K562 (cell line): ENCODE measurements around the gene NDUFA5. TPM values are rescaled to one million over a fixed set of nuclear protein-coding genes. Genes with fewer than 3 reads are reported as not detected.

Source experiments
- CSDE1 ChIP-seq, 2 experiments: fragments of 450-650 bp; IDR thresholded peaks; 2 replicates each; pipeline ENCODE4 v1.6.1; 2016; ENCODE audit warnings: mild to moderate bottlenecking in 1 of 2
- ELF2 ChIP-seq: fragments of 250-450 bp; sonication (Bioruptor Pico); IDR thresholded peaks from 2 replicates; pipeline ENCODE4 v1.5.0; 2021; ENCODE audit warnings: mild to moderate bottlenecking
- ESRRB ChIP-seq: fragments of 250-450 bp; sonication (Bioruptor Pico); IDR thresholded peaks from 2 replicates; pipeline ENCODE4 v1.5.0; 2020; ENCODE audit warnings: mild to moderate bottlenecking, moderate library complexity, borderline replicate concordance
- KLF13 ChIP-seq: fragments of 450-650 bp; IDR thresholded peaks from 2 replicates; pipeline ENCODE4 v1.6.1; 2016; ENCODE audit warnings: missing genetic modification characterization, low read depth, mild to moderate bottlenecking, missing compliant biosample characterization, moderate library complexity, borderline replicate concordance
- MAFF ChIP-seq: IDR thresholded peaks from 2 replicates; pipeline ENCODE4 v1.6.1; 2012; ENCODE audit warnings: low read length, improper control_type of control experiment
- MCM2 ChIP-seq: fragments of 450-650 bp; IDR thresholded peaks from 2 replicates; pipeline ENCODE4 v1.6.1; 2017; ENCODE audit warnings: low read depth, mild to moderate bottlenecking
- MEF2D ChIP-seq: conservative IDR thresholded peaks from 2 replicates; pipeline ENCODE4 v1.6.1; 2016; ENCODE audit warnings: low read depth, missing genetic modification characterization, missing compliant biosample characterization
- MTA2 ChIP-seq: fragments of 450-650 bp; IDR thresholded peaks from 2 replicates; pipeline ENCODE4 v1.6.1; 2016; ENCODE audit warnings: low read depth
- NR2C1 ChIP-seq, 2 experiments: fragments of 450-650 bp; IDR thresholded peaks; 2 replicates each; pipeline ENCODE4 v1.6.1; 2017; ENCODE audit warnings: mild to moderate bottlenecking in 2 of 2, antibody characterized with exemption in 1 of 2, inconsistent platforms in 1 of 2, missing compliant biosample characterization in 1 of 2, missing genetic modification characterization in 1 of 2
- NRF1 ChIP-seq, 2 experiments: fragments of 450-650 bp; IDR thresholded peaks in 1 of 2; conservative IDR thresholded peaks in 1 of 2; 2 replicates each; pipeline ENCODE4 v1.6.1; 2014; ENCODE audit warnings: mild to moderate bottlenecking in 2 of 2
- RBM14 ChIP-seq: fragments of 200-400 bp; formaldehyde crosslinking; IDR thresholded peaks from 2 replicates; pipeline ENCODE4 v1.6.1; 2018; ENCODE audit warnings: low read depth, mild to moderate bottlenecking, low read length, moderate library complexity, borderline replicate concordance; ENCODE audit not compliant: insufficient read depth
- RBM25 ChIP-seq: fragments of 200-400 bp; formaldehyde crosslinking; IDR thresholded peaks from 2 replicates; pipeline ENCODE4 v1.6.1; 2018; ENCODE audit warnings: low read length, low read depth, moderate library complexity; ENCODE audit not compliant: severe bottlenecking
- RBM34 ChIP-seq: fragments of 200-400 bp; formaldehyde crosslinking; IDR thresholded peaks from 2 replicates; pipeline ENCODE4 v1.6.1; 2018; ENCODE audit warnings: low read length, borderline replicate concordance; ENCODE audit not compliant: insufficient read depth
- SAFB ChIP-seq: fragments of 200-400 bp; formaldehyde crosslinking; IDR thresholded peaks from 2 replicates; pipeline ENCODE4 v1.6.1; 2017; ENCODE audit warnings: low read depth, low read length, borderline replicate concordance
- SMARCA5 ChIP-seq: fragments of 450-650 bp; IDR thresholded peaks from 2 replicates; pipeline ENCODE4 v1.6.1; 2016
- TAF9B ChIP-seq: fragments of 450-650 bp; IDR thresholded peaks from 2 replicates; pipeline ENCODE4 v1.6.1; 2018; ENCODE audit warnings: mild to moderate bottlenecking; ENCODE audit not compliant: partially characterized antibody
- ZNF134 ChIP-seq: fragments of 250-450 bp; sonication (Bioruptor Pico); conservative IDR thresholded peaks from 2 replicates; pipeline ENCODE4 v1.4.0; 2020
- ZNF324 ChIP-seq: fragments of 250-450 bp; sonication (Bioruptor Pico); IDR thresholded peaks from 2 replicates; pipeline ENCODE4 v1.4.0; 2020; ENCODE audit warnings: mild to moderate bottlenecking
- polyA plus RNA-seq, 8 experiments: library from polyadenylated mRNA; depleted of rRNA in 4 of 8; stranded (reverse) in 5 of 8; unstranded in 3 of 8; fragments of >200 nt; fragmentation: Nextera tagmentation in 2 of 8; fragmentation: Illumina TruSeq in 1 of 8; extraction: Ambion mirVana in 2 of 8; extraction: Trizol in 1 of 8; gene quantifications; 2 replicates each; pipeline versions ENCODE4 v1.2.1 to v1.2.3, GENCODE V29; 2011 to 2014; ENCODE audit warnings: inconsistent platforms in 1 of 8, missing spikeins in 1 of 8
- total RNA-seq, 7 experiments: library from RNA; depleted of rRNA in 6 of 7; stranded (reverse); fragments of >200 nt in 6 of 7; fragmentation: Illumina TruSeq in 2 of 7; extraction: Trizol in 2 of 7; gene quantifications; 2 replicates each; pipeline versions ENCODE4 v1.2.1 to v1.2.3, GENCODE V29; 2011 to 2021; ENCODE audit warnings: low replicate concordance in 1 of 7
- TF ChIP-seq, protein P1 (sequence below): fragments of 450-650 bp; IDR thresholded peaks from 2 replicates; pipeline ENCODE4 v1.6.1; 2016; ENCODE audit warnings: antibody characterized with exemption
- TF ChIP-seq, protein P2 (sequence below): fragments of 200-800 bp; sonication (Bioruptor generic); IDR thresholded peaks from 2 replicates; pipeline ENCODE4 v1.6.1; 2017; ENCODE audit warnings: missing genetic modification characterization, missing compliant biosample characterization
- TF ChIP-seq, protein P3 (sequence below): fragments of 450-650 bp; formaldehyde crosslinking; IDR thresholded peaks from 2 replicates; pipeline ENCODE4 v1.4.0; 2022; ENCODE audit warnings: missing genetic modification characterization
- TF ChIP-seq, protein P4 (sequence below): fragments of 450-650 bp; IDR thresholded peaks from 2 replicates; pipeline ENCODE4 v1.6.1; 2017; ENCODE audit warnings: antibody characterized with exemption

Gene NDUFA5
- total and polyA plus RNA-seq, 9 of the 15 experiments (the other 6 are each of a cell fraction or from before 2014, with no cell fraction given): 155 to 677 (median 269) TPM

DNA sequence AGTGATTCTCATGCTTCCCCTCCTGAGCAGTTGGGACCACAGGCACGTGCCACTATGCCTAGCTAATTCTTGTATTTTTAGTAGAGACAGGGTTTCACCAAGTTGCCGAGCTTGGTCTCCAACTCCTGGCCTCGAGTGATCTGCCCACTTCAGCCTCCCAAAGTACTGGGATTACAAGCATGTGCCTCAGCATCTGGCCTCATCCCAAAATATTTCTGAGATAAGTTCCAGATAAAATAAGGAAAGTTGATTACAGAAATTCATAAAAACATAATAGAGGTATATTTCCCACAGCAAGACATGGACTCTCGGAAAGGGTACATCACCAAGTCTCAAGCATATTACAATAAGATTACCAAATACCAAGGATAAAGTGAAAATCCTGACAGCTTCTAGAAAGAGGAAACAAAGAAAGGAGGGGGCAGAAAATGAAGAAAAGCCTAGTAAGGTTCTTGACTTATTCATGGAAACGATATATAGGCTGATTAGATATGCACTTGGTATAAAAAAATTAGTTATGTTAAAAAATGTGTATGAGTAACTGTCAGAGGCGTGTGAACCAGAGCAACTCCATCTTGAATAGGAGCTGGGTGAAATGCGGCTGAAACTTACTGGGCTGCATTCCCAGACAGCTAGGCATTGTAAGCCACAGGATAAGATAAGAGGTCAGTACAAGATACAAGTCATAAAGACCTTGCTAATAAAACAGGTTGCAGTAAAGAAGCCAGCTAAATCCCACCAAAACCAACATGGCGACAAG, 58.2 kb downstream of the NDUFA5 start (continued):
- TF ChIP-seq, protein P1, sequence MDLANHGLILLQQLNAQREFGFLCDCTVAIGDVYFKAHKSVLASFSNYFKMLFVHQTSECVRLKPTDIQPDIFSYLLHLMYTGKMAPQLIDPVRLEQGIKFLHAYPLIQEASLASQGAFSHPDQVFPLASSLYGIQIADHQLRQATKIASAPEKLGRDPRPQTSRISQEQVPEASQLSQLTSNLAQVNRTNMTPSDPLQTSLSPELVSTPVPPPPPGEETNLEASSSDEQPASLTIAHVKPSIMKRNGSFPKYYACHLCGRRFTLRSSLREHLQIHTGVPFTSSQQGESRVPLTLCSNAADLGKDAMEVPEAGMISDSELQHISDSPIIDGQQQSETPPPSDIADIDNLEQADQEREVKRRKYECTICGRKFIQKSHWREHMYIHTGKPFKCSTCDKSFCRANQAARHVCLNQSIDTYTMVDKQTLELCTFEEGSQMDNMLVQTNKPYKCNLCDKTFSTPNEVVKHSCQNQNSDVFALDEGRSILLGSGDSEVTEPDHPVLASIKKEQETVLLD: no peak
- TF ChIP-seq ZNF134 (CRISPR knock-in tag): peak; percentile 82
- TF ChIP-seq, protein P2, sequence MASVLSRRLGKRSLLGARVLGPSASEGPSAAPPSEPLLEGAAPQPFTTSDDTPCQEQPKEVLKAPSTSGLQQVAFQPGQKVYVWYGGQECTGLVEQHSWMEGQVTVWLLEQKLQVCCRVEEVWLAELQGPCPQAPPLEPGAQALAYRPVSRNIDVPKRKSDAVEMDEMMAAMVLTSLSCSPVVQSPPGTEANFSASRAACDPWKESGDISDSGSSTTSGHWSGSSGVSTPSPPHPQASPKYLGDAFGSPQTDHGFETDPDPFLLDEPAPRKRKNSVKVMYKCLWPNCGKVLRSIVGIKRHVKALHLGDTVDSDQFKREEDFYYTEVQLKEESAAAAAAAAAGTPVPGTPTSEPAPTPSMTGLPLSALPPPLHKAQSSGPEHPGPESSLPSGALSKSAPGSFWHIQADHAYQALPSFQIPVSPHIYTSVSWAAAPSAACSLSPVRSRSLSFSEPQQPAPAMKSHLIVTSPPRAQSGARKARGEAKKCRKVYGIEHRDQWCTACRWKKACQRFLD (CRISPR knock-in tag): peak; percentile 97
- TF ChIP-seq, protein P3, sequence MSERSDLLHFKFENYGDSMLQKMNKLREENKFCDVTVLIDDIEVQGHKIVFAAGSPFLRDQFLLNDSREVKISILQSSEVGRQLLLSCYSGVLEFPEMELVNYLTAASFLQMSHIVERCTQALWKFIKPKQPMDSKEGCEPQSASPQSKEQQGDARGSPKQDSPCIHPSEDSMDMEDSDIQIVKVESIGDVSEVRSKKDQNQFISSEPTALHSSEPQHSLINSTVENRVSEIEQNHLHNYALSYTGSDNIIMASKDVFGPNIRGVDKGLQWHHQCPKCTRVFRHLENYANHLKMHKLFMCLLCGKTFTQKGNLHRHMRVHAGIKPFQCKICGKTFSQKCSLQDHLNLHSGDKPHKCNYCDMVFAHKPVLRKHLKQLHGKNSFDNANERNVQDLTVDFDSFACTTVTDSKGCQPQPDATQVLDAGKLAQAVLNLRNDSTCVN (CRISPR knock-in tag): peak; percentile 90; the same call in 1 of the 2 replicates
- peak; percentile 81; the same call in 1 of the 2 replicates for TF ChIP-seq MEF2D (tag)
- no peak for TF ChIP-seq SMARCA5
- TF ChIP-seq KLF13 (tag): 0 out of 2 replicates have a peak, but pooled peaks have one; percentile 52
- no peak for TF ChIP-seq ESRRB (CRISPR knock-in tag)
- TF ChIP-seq MTA2: no peak
- TF ChIP-seq RBM34: no peak
- TF ChIP-seq RBM25: no peak
- no peak for TF ChIP-seq NRF1 (conservative IDR thresholded peaks at IDR 0.05 in 1 of 2, IDR thresholded peaks at IDR 0.05 in 1 of 2)
- TF ChIP-seq MAFF: no peak
- TF ChIP-seq, protein P4, sequence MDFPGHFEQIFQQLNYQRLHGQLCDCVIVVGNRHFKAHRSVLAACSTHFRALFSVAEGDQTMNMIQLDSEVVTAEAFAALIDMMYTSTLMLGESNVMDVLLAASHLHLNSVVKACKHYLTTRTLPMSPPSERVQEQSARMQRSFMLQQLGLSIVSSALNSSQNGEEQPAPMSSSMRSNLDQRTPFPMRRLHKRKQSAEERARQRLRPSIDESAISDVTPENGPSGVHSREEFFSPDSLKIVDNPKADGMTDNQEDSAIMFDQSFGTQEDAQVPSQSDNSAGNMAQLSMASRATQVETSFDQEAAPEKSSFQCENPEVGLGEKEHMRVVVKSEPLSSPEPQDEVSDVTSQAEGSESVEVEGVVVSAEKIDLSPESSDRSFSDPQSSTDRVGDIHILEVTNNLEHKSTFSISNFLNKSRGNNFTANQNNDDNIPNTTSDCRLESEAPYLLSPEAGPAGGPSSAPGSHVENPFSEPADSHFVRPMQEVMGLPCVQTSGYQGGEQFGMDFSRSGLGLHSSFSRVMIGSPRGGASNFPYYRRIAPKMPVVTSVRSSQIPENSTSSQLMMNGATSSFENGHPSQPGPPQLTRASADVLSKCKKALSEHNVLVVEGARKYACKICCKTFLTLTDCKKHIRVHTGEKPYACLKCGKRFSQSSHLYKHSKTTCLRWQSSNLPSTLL: no peak
- TF ChIP-seq ZNF324 (CRISPR knock-in tag): peak; percentile 77
- no peak for TF ChIP-seq NR2C1 (IDR thresholded peaks at IDR 0.05)
- TF ChIP-seq NR2C1 (tag; IDR thresholded peaks at IDR 0.05): peak; percentile 92
- TF ChIP-seq SAFB: no peak
- no peak for TF ChIP-seq RBM14
- TF ChIP-seq ELF2 (CRISPR knock-in tag): peak; percentile 86
- no peak for TF ChIP-seq CSDE1 (IDR thresholded peaks at IDR 0.05)
- TF ChIP-seq MCM2: no peak
- no peak for TF ChIP-seq TAF9B
